GM19099 (cell line): ENCODE results near the gene S100PBP.

Source experiments
- POLR2A ChIP-seq: IDR thresholded peaks from 3 replicates; pipeline ENCODE4 v1.6.1; 2011; ENCODE audit warnings: low read depth; ENCODE audit not compliant: insufficient read length; ENCODE audit errors: extremely low read depth

Gene S100PBP

GRCh38 chr1:32855861-32856617 is 38.6 kb downstream of the S100PBP start:
- TF ChIP-seq POLR2A: no peak

- TF ChIP-seq POLR2A: no peak
These were observed 40.7 kb downstream of the S100PBP start for GRCh38 chr1:32858136-32858535.

GRCh38 chr1:32858791-32859190 is 41.3 kb downstream of the S100PBP start:
- no peak for TF ChIP-seq POLR2A

GRCh38 chr1:32859915-32860314 is 42.5 kb downstream of the S100PBP start:
- TF ChIP-seq POLR2A: no peak

GRCh38 chr1:32860566-32860965 is 43.1 kb downstream of the S100PBP start:
- no peak for TF ChIP-seq POLR2A

GRCh38 chr1:32861904-32862695 is 44.6 kb downstream of the S100PBP start:
- TF ChIP-seq POLR2A: no peak

GRCh38 chr1:32863218-32863880 is 45.9 kb downstream of the S100PBP start:
- TF ChIP-seq POLR2A: no peak

- TF ChIP-seq POLR2A: no peak
These were observed 46.4 kb downstream of the S100PBP start for GRCh38 chr1:32863881-32864245.

- TF ChIP-seq POLR2A: no peak
These were observed 47.0 kb downstream of the S100PBP start for GRCh38 chr1:32864375-32865019.

GRCh38 chr1:32865639-32866405 is 48.4 kb downstream of the S100PBP start:
- TF ChIP-seq POLR2A: no peak

- no peak for TF ChIP-seq POLR2A
These were observed 49.7 kb downstream of the S100PBP start for GRCh38 chr1:32867151-32867550.

GRCh38 chr1:32867671-32868070 is 50.2 kb downstream of the S100PBP start:
- no peak for TF ChIP-seq POLR2A

- no peak for TF ChIP-seq POLR2A
These were observed 50.6 kb downstream of the S100PBP start for GRCh38 chr1:32868085-32868484.

- no peak for TF ChIP-seq POLR2A
These were observed 51.5 kb downstream of the S100PBP start for GRCh38 chr1:32868806-32869455.
